ENCODE measurements around the gene EEFSEC. TPM values are rescaled to one million over a fixed set of nuclear protein-coding genes. Genes with fewer than 3 reads are reported as not detected.

The EEFSEC gene
- total RNA-seq, 1 experiment from 2014 or later, result 14.6 TPM

- no TSS peak for BruUV-seq (replicated peaks)
- ChIA-PET CTCF (no interaction called here), POLR2A (no interaction called here)
- no peak for TF ChIP-seq CTCF (IDR thresholded peaks at IDR 0.05; ENCODE audit: unreplicated experiment)
- H3K27ac Mint-ChIP-seq (ENCODE audit: low read depth, unreplicated experiment), result no peak overlapping the region
- H3K9me3 Mint-ChIP-seq (ENCODE audit: unreplicated experiment), result no peaks in the 10 kb centered on the region
- H3K4me3 Mint-ChIP-seq (ENCODE audit: unreplicated experiment), result no peak overlapping the region
- H3K4me1 Mint-ChIP-seq (ENCODE audit: insufficient read depth, unreplicated experiment), result no peaks in the 10 kb centered on the region
- no peaks in the 10 kb centered on the region for H3K27me3 Mint-ChIP-seq (ENCODE audit: insufficient read depth, unreplicated experiment)
- intact Hi-C loops (cut with micrococcal nuclease), result no loop called here
- no peaks in the 10 kb centered on the region for H3K36me3 Mint-ChIP-seq (ENCODE audit: insufficient read depth, unreplicated experiment)
- DNase-seq (ENCODE audit: unreplicated experiment), result no peak
These were observed 238.7 kb downstream of the EEFSEC start for GRCh38 chr3:128392021-128392420.

- BruUV-seq (replicated peaks), result no TSS peak
These were observed 239.7 kb downstream of the EEFSEC start for GRCh38 chr3:128392818-128393544.

GRCh38 chr3:128394033-128394432 is 240.8 kb downstream of the EEFSEC start:
- Mint-ChIP-seq H3K36me3 (ENCODE audit: insufficient read depth, unreplicated experiment) (no peaks in the 10 kb centered on the region), H3K9me3 (ENCODE audit: unreplicated experiment) (no peaks in the 10 kb centered on the region), H3K27me3 (ENCODE audit: insufficient read depth, unreplicated experiment) (no peaks in the 10 kb centered on the region), H3K27ac (ENCODE audit: low read depth, unreplicated experiment) (no peak overlapping the region), H3K4me3 (ENCODE audit: unreplicated experiment) (no peak overlapping the region), H3K4me1 (ENCODE audit: insufficient read depth, unreplicated experiment) (no peaks in the 10 kb centered on the region)
- BruUV-seq (replicated peaks), result no TSS peak
- ChIA-PET POLR2A (no interaction called here), CTCF (no interaction called here)
- DNase-seq (ENCODE audit: unreplicated experiment), result no peak
- no peak for TF ChIP-seq CTCF (IDR thresholded peaks at IDR 0.05; ENCODE audit: unreplicated experiment)
- intact Hi-C loops (cut with micrococcal nuclease), result no loop called here

More at GRCh38 chr3:128392818-128393544, 239.7 kb downstream of the EEFSEC start:
- no peak for DNase-seq (ENCODE audit: unreplicated experiment)
- TF ChIP-seq CTCF (IDR thresholded peaks at IDR 0.05; ENCODE audit: unreplicated experiment), result no peak
- Mint-ChIP-seq H3K4me1 (ENCODE audit: insufficient read depth, unreplicated experiment) (no peaks in the 10 kb centered on the region), H3K9me3 (ENCODE audit: unreplicated experiment) (no peaks in the 10 kb centered on the region), H3K4me3 (ENCODE audit: unreplicated experiment) (no peak overlapping the region), H3K36me3 (ENCODE audit: insufficient read depth, unreplicated experiment) (no peaks in the 10 kb centered on the region), H3K27ac (ENCODE audit: low read depth, unreplicated experiment) (no peak overlapping the region), H3K27me3 (ENCODE audit: insufficient read depth, unreplicated experiment) (no peaks in the 10 kb centered on the region)
- CTCF ChIA-PET, result interaction anchor here (0.6 to 1.2 kb wide), 2 partner anchors 9 to 216 kb away, joined by 4 read pairs; no protein-coding TSS in a partner anchor
- intact Hi-C loops (cut with micrococcal nuclease), result no loop called here
- POLR2A ChIA-PET, result no interaction called here

GRCh38 chr3:128395046-128395445 is 241.8 kb downstream of the EEFSEC start:
- TF ChIP-seq CTCF (IDR thresholded peaks at IDR 0.05; ENCODE audit: unreplicated experiment), result no peak
- POLR2A ChIA-PET, result no interaction called here
- H3K36me3 Mint-ChIP-seq (ENCODE audit: insufficient read depth, unreplicated experiment), result no peaks in the 10 kb centered on the region

More at GRCh38 chr3:128395046-128395445, 241.8 kb downstream of the EEFSEC start:
- H3K4me1 Mint-ChIP-seq (ENCODE audit: insufficient read depth, unreplicated experiment), result no peaks in the 10 kb centered on the region
- intact Hi-C loops (cut with micrococcal nuclease), result no loop called here
- H3K4me3 Mint-ChIP-seq (ENCODE audit: unreplicated experiment), result no peak overlapping the region
- H3K9me3 Mint-ChIP-seq (ENCODE audit: unreplicated experiment), result no peaks in the 10 kb centered on the region
- BruUV-seq (replicated peaks), result no TSS peak
- no peak overlapping the region for H3K27ac Mint-ChIP-seq (ENCODE audit: low read depth, unreplicated experiment)
- CTCF ChIA-PET, result interaction anchor here (0.6 kb wide), 1 partner anchor 91 kb away, joined by 3 read pairs; no protein-coding TSS in a partner anchor
- DNase-seq (ENCODE audit: unreplicated experiment), result no peak
- H3K27me3 Mint-ChIP-seq (ENCODE audit: insufficient read depth, unreplicated experiment), result no peaks in the 10 kb centered on the region

Data from MCF 10A (cell line).